ENCODE results near the gene MACROH2A1.
A peak's percentile ranks its signal among the peaks of the same experiment; 100 is the strongest.

Gene MACROH2A1

DNA sequence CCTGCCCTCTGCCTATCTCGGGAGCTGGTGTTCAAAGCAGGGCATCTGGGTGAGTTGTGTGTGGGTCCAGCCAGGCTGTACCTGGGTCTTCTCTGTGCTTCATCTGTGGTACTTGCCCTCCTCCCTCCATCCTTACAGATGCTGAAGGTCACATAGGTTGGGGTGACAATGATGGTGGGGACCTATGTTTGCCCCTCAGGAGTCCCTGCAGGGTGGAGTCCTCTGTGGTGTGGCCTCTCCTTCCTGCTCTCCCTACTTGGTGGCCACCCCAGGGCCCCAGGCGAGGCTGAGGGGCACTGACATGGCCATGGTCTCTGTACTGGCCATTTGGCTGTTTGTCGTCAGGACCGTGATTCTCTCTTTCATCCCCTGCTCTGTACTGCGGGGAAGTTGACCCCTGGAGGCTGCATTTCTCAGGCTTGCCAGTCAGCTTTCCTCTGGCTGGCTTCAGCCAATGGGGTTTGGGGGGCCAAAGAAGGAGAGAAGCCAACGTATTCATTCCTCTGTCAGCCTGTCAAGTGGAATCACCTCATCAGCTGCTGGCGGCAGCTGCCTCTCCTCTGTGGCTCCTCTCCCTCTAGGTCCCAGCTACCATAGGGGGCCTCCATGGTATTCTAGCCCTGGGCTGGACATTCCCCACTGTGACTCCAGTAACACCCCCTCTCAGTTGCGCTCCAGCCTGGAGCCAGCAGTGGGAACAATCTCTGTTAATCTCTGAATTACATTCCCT lies 43.6 kb upstream of the MACROH2A1 start:
- no peaks in the 10 kb centered on the region for H3K36me3 ChIP-seq (ENCODE audit: control insufficient read depth, insufficient read depth, low read length)
- no peak overlapping the region for H3K27ac ChIP-seq (ENCODE audit: low read depth, low read length)
- peaks cover 10% of the 10 kb centered on the region; the same call in 1 of the 2 replicates for H3K4me1 ChIP-seq (ENCODE audit: control insufficient read depth, insufficient read depth, low read length)
- no peak overlapping the region for H3K4me3 ChIP-seq (ENCODE audit: low read depth, low read length)
- no peaks in the 10 kb centered on the region for H3K9me3 ChIP-seq (ENCODE audit: control insufficient read depth, insufficient read depth, low read depth, low read length)
- no peak overlapping the region for H3K9ac ChIP-seq (ENCODE audit: low read length)
- peaks cover 9% of the 10 kb centered on the region for H3K27me3 ChIP-seq (ENCODE audit: control insufficient read depth, insufficient read depth, low read length)

- H3K4me3 ChIP-seq (ENCODE audit: low read depth, low read length), result no peak overlapping the region
- H3K4me1 ChIP-seq (ENCODE audit: control insufficient read depth, insufficient read depth, low read length), result peaks cover 13% of the 10 kb centered on the region; the same call in 1 of the 2 replicates
- no peak overlapping the region for H3K27ac ChIP-seq (ENCODE audit: low read depth, low read length)
- H3K9ac ChIP-seq (ENCODE audit: low read length), result no peak overlapping the region
- H3K9me3 ChIP-seq (ENCODE audit: control insufficient read depth, insufficient read depth, low read depth, low read length), result no peaks in the 10 kb centered on the region
- H3K27me3 ChIP-seq (ENCODE audit: control insufficient read depth, insufficient read depth, low read length), result peaks cover 5% of the 10 kb centered on the region
- no peaks in the 10 kb centered on the region for H3K36me3 ChIP-seq (ENCODE audit: control insufficient read depth, insufficient read depth, low read length)
Measured at GRCh38 chr5:135441919-135442318, 42.9 kb upstream of the MACROH2A1 start.

GRCh38 chr5:135441350-135441831 lies 42.4 kb upstream of the MACROH2A1 start:
- Histone ChIP-seq H3K9ac (ENCODE audit: low read length) (no peak overlapping the region), H3K4me3 (ENCODE audit: low read depth, low read length) (no peak overlapping the region), H3K27ac (ENCODE audit: low read depth, low read length) (no peak overlapping the region), H3K9me3 (ENCODE audit: control insufficient read depth, insufficient read depth, low read depth, low read length) (no peaks in the 10 kb centered on the region), H3K27me3 (ENCODE audit: control insufficient read depth, insufficient read depth, low read length) (peaks cover 5% of the 10 kb centered on the region), H3K4me1 (ENCODE audit: control insufficient read depth, insufficient read depth, low read length) (peaks cover 16% of the 10 kb centered on the region; the same call in 1 of the 2 replicates), H3K36me3 (ENCODE audit: control insufficient read depth, insufficient read depth, low read length) (no peaks in the 10 kb centered on the region)

- Histone ChIP-seq H3K27ac (ENCODE audit: low read depth, low read length) (no peak overlapping the region), H3K9me3 (ENCODE audit: control insufficient read depth, insufficient read depth, low read depth, low read length) (no peaks in the 10 kb centered on the region), H3K9ac (ENCODE audit: low read length) (no peak overlapping the region), H3K4me3 (ENCODE audit: low read depth, low read length) (no peak overlapping the region), H3K36me3 (ENCODE audit: control insufficient read depth, insufficient read depth, low read length) (no peaks in the 10 kb centered on the region), H3K27me3 (ENCODE audit: control insufficient read depth, insufficient read depth, low read length) (peaks cover 5% of the 10 kb centered on the region), H3K4me1 (ENCODE audit: control insufficient read depth, insufficient read depth, low read length) (peaks cover 16% of the 10 kb centered on the region; the same call in 1 of the 2 replicates)
Measured at GRCh38 chr5:135440916-135441315, 41.9 kb upstream of the MACROH2A1 start.

- H3K4me3 ChIP-seq (ENCODE audit: low read depth, low read length), result no peak overlapping the region
- no peaks in the 10 kb centered on the region for H3K36me3 ChIP-seq (ENCODE audit: control insufficient read depth, insufficient read depth, low read length)
- no peaks in the 10 kb centered on the region; the same call in 1 of the 2 replicates for H3K27me3 ChIP-seq (ENCODE audit: control insufficient read depth, insufficient read depth, low read length)
- no peak overlapping the region for H3K27ac ChIP-seq (ENCODE audit: low read depth, low read length)
- no peaks in the 10 kb centered on the region for H3K9me3 ChIP-seq (ENCODE audit: control insufficient read depth, insufficient read depth, low read depth, low read length)
- peaks cover 17% of the 10 kb centered on the region; the same call in 1 of the 2 replicates for H3K4me1 ChIP-seq (ENCODE audit: control insufficient read depth, insufficient read depth, low read length)
- no peak overlapping the region for H3K9ac ChIP-seq (ENCODE audit: low read length)
Measured at GRCh38 chr5:135439231-135440205, 40.5 kb upstream of the MACROH2A1 start.

DNA sequence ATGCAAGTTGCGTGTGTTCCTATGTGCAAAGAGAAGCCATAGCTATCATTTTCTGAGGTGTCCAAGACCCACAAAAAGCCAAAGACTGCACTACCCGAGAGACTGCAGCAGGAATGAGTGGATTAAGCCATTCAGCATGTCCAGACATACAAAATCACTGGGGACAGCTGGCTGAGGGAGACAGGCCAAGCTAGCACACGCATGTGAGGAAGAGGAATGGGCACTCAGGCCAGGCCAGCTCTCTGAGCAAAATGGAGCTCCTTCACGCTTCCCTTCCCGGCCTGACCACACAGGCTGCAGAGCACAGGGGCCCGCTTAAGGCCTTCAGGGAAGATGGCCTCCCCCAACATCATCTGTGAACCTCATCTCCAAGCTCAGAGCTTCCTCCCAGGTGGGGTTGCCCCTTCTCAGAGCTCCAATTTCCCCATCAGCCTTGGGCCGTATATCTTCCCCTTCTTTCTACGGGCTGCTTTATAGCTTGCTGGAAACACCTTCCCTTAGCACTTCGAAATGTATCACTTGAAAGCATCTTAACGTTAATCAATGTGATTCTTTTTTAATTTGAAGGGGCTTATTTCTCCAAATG lies 39.7 kb upstream of the MACROH2A1 start:
- H3K27me3 ChIP-seq (ENCODE audit: control insufficient read depth, insufficient read depth, low read length), result no peaks in the 10 kb centered on the region
- no peak overlapping the region for H3K4me3 ChIP-seq (ENCODE audit: low read depth, low read length)
- H3K4me1 ChIP-seq (ENCODE audit: control insufficient read depth, insufficient read depth, low read length), result peaks cover 25% of the 10 kb centered on the region; the same call in 1 of the 2 replicates
- H3K9ac ChIP-seq (ENCODE audit: low read length), result no peak overlapping the region
- no peaks in the 10 kb centered on the region for H3K36me3 ChIP-seq (ENCODE audit: control insufficient read depth, insufficient read depth, low read length)
- H3K27ac ChIP-seq (ENCODE audit: low read depth, low read length), result no peak overlapping the region
- H3K9me3 ChIP-seq (ENCODE audit: control insufficient read depth, insufficient read depth, low read depth, low read length), result no peaks in the 10 kb centered on the region

- Histone ChIP-seq H3K27me3 (ENCODE audit: control insufficient read depth, insufficient read depth, low read length) (no peaks in the 10 kb centered on the region), H3K27ac (ENCODE audit: low read depth, low read length) (no peak overlapping the region), H3K36me3 (ENCODE audit: control insufficient read depth, insufficient read depth, low read length) (no peaks in the 10 kb centered on the region), H3K9ac (ENCODE audit: low read length) (no peak overlapping the region), H3K4me1 (ENCODE audit: control insufficient read depth, insufficient read depth, low read length) (peaks cover 21% of the 10 kb centered on the region; the same call in 1 of the 2 replicates), H3K4me3 (ENCODE audit: low read depth, low read length) (no peak overlapping the region), H3K9me3 (ENCODE audit: control insufficient read depth, insufficient read depth, low read depth, low read length) (no peaks in the 10 kb centered on the region)
Measured at GRCh38 chr5:135437796-135438560, 38.9 kb upstream of the MACROH2A1 start.

DNA sequence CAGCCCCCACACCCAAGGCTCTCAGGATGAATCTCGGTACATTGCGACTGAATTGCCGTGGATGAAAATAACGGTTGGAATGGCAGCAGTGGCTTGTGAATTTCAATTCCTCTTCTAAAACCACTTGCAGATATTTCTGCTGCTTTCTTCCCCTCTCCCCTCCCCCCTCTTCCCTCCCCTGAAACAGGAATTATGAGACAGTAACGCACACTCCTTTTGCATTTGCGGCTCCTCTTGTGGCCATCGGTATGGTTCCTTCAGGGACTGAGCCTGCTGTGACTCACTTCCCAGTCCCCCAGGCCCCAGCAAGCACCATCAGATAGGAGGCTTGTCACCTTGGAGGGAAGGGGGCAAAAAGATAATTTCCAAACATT lies 38.4 kb upstream of the MACROH2A1 start:
- Histone ChIP-seq H3K9ac (ENCODE audit: low read length) (no peak overlapping the region), H3K9me3 (ENCODE audit: control insufficient read depth, insufficient read depth, low read depth, low read length) (no peaks in the 10 kb centered on the region), H3K4me3 (ENCODE audit: low read depth, low read length) (no peak overlapping the region), H3K27ac (ENCODE audit: low read depth, low read length) (no peak overlapping the region), H3K27me3 (ENCODE audit: control insufficient read depth, insufficient read depth, low read length) (no peaks in the 10 kb centered on the region), H3K4me1 (ENCODE audit: control insufficient read depth, insufficient read depth, low read length) (peaks cover 21% of the 10 kb centered on the region; the same call in 1 of the 2 replicates), H3K36me3 (ENCODE audit: control insufficient read depth, insufficient read depth, low read length) (no peaks in the 10 kb centered on the region)

DNA sequence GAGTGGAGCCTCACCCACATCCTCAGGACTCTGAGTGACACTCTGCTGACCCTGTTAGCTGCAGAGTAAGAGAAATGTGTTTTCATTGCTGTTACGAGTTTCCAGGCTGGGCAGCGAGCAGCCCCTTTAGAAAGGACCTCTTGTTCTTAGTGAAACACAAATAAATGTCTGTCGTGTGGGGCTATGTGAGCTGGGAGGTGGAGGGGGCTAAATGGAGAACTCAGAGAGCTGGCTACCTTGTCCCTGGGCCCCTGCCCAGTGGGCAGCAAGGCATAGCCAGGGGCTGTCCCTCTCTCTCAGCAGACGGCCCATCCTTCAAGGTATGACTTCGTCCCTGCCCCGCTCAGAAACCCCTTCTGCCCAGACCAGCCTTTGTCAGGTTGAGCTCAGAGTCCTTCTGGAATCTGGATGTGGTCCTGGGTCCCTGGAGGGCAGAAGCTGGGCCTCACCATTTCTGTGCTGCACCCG lies 38.0 kb upstream of the MACROH2A1 start:
- Histone ChIP-seq H3K9ac (ENCODE audit: low read length) (peak overlapping the region; percentile 26), H3K4me3 (ENCODE audit: low read depth, low read length) (no peak overlapping the region), H3K9me3 (ENCODE audit: control insufficient read depth, insufficient read depth, low read depth, low read length) (no peaks in the 10 kb centered on the region), H3K27me3 (ENCODE audit: control insufficient read depth, insufficient read depth, low read length) (no peaks in the 10 kb centered on the region), H3K4me1 (ENCODE audit: control insufficient read depth, insufficient read depth, low read length) (peaks cover 21% of the 10 kb centered on the region; the same call in 1 of the 2 replicates), H3K27ac (ENCODE audit: low read depth, low read length) (no peak overlapping the region), H3K36me3 (ENCODE audit: control insufficient read depth, insufficient read depth, low read length) (no peaks in the 10 kb centered on the region)

Measured in HUES6 (cell line).